ENCODE measurements around the gene ADAD2. TPM values are rescaled to one million over a fixed set of nuclear protein-coding genes. Genes with fewer than 3 reads are reported as not detected.

Gene ADAD2
- total RNA-seq (2014; rRNA removed; shearing (Covaris generic); ENCODE audit: low replicate concordance): not detected in 2 replicates

DNA sequence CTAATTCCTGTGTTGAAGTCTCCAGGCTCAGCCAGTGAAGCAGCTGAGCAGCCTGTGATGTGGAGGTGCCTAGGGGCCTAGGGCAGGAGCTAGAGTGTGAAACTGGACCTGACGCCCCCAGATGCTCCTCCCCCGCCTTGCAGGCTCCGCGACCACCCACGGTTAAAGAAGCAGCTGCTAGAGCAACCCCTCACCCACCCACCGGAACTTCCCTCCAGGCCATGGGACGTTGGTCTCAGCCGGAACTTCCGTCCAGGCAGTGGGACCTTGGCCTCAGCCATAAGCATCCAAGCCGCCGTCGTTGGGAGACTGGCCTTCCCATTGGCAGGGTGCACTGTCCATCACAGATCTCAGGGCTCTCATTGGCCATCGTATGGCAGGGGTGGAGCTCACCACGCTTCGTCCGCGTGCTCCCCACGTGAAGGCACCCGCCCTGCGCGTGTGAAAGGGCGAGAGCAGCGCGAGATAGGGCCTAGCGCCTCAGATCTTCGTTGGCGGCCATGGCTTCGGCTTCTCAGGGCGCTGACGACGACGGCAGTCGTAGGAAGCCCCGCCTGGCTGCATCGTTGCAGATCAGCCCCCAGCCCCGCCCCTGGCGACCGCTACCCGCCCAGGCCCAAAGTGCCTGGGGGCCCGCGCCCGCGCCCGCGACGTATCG lies at the start of gene ADAD2:
TSS of gene ADAD2 (plus strand) at position 427 of the 658 bp plus-strand sequence. CDS start at position 501, 74 bp downstream.
- in situ Hi-C loops (cut with HindIII; ENCODE audit: low pct_unique_long_range_greater_than_20kb, low sequenced_read_pairs): no loop called here
- DNase-seq (ENCODE audit: low read depth): no peak

DNA sequence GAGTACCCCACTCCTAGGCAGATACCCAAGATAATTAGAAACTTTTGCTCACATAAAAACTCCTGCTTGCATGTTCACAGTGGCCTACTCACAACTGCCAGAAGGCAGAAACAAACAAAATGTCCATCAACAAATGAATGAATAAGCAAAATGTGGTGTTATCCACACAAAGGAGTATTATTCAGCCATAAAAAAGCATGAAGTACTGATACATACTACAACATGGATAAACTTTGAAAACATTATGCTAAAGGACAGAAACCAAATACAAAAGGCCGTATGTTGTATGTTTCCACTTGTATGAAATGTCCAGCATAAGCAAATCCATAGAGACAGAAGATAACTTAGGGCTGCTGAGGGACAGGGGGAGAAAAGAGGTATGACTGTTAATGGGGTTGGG lies 47.9 kb upstream of the ADAD2 start:
- in situ Hi-C loops (cut with HindIII; ENCODE audit: low pct_unique_long_range_greater_than_20kb, low sequenced_read_pairs): no loop called here
- DNase-seq (ENCODE audit: low read depth): no peak

DNA sequence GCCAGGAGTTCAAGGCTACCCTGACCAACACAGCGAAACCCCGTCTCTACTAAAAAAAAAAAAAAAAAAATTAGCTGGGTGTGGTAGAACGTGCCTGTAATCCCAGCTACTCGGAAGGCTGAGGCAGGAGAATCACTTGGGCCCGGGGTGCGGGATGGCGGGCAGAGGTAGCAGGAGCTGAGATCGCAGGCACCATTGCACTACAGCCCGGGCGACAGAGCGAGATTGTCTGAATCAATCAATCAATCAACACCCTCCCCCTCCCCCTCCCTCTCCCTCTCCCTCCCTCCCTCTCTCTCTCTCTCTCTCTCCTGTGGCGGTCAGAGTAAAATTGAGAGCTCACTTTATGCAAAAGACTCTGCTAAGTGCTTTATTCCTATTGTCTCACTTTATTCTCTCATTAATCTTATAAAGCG lies 47.2 kb upstream of the ADAD2 start:
- DNase-seq (ENCODE audit: low read depth): no peak
- in situ Hi-C loops (cut with HindIII; ENCODE audit: low pct_unique_long_range_greater_than_20kb, low sequenced_read_pairs): no loop called here

DNA sequence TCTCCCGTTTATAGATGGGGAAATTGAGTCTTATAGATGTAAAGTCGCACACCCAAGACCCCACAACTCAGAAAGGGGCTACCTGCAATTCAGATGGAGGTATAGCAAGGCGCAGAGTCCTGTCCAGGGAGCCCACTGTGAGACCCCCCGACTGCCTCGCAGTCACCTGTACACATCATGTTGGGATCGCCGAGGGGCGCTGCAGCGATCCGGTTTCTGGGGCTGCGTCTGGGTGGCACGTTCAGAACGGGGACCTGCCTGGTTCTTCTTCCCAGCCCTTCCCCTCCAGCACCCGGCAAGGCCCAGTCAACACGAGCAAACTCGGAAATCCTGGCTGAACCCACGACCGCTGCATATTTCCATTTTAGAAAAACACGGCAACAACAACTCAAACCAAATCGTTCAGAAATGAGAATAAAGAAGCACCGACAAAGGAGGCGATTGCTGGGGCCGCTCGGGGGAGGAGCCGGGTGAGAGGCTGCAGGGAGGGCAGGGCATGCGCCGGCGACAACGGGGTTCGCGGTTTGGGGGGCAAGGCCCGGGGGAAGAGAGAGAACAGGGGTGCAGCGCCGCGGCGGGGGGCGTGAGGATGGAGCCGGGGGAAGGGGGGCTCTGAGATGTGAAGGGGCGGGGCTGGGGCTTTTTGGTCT lies 46.6 kb upstream of the ADAD2 start:
- in situ Hi-C loops (cut with HindIII; ENCODE audit: low pct_unique_long_range_greater_than_20kb, low sequenced_read_pairs): no loop called here
- DNase-seq (ENCODE audit: low read depth): peak; percentile 25

DNA sequence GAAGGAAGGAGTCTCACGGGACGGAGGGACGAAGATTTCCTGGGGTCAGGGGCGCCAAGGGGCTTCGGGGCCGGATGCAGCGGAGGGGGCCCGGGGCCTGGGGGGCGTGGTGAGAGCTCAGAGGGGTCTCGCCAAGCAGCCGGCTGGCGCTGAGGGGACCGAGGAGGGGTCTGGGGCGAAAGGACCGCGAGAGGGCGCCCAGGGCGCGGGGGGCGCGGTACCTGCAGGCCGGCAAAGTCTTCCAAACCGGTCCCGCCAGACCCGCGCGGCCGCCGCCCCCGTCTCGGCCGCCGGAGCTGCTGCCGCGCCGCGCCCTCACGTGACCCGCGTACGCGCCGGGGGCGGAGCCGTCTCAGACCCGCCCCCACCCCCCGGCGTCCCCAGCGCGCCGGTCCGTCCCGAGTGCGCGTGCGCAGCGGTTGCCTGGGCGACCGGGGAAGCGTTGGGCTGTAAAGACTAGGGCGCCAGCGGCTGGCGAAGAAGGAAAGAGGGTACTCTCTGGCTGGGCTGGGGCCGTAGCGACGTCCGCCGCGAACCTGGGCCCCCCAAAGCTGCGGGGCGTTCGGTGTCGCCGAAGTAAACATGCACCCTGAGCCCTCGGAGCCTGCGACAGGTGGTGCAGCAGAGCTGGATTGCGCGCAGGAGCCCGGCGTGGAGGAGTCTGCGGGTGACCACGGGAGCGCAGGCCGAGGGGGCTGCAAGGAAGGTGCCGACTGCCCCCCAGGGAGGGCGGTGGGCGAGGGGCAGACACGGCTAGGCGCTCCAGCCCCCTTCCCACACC lies 45.9 kb upstream of the ADAD2 start, which contains the start of the genes DNAAF1 and HSDL1:
TSS of gene DNAAF1 (plus strand) at position 450 of the 781 bp plus-strand sequence. CDS start at position 583, 133 bp downstream.
TSS of gene HSDL1 (minus strand) at position 319 of the 781 bp plus-strand sequence. CDS start 13,856 bp downstream, outside the sequence.
- DNase-seq (ENCODE audit: low read depth): peak; percentile 78
- in situ Hi-C loops (cut with HindIII; ENCODE audit: low pct_unique_long_range_greater_than_20kb, low sequenced_read_pairs): no loop called here

DNA sequence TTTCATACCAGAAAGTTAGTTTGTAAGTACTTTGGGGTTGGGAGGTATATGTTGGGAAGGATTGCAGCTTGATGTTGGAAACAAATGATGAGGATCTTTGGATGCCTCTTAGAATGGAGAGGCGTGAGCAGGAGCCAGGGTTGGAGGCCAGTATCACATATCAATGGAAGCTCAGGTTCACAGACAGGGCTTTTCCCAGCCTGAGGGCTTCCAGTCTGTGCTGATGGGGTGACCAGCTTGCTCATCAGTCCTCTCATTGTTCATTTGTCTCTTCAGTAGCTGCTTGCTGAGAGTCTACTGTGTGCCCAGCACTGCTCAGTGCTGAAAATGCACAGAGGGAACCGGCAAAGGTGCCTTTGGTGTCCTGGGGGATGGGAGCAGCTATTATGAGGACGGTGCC lies 40.0 kb upstream of the ADAD2 start:
- no peak for DNase-seq (ENCODE audit: low read depth)
- in situ Hi-C loops (cut with HindIII; ENCODE audit: low pct_unique_long_range_greater_than_20kb, low sequenced_read_pairs): no loop called here

DNA sequence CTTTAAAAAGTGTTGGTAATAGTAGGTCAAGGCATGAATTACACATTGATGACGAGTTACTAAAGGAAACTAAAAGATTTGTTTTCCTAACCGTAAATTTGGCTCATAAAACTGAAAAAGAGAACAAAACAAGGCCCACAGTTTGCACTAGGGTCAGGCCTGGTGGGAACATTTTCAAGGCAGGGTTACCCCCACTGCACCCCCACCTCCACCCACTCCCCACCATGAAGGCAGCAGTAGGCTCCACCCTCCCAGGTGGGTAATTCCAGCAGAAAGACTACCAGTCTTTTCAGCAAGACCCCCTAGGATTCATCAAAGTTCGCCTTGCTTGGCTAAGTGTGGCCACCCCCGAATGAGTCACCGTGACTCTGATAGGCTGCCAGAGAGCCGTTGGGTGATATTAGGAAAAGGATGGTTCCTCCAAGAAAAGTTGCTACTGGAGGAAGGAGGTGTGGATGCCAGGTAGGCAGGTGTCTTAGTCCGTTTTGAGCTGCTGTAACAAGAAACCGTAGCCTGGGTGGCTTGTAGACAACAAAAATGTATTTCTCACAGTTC lies 37.2 kb upstream of the ADAD2 start:
- in situ Hi-C loops (cut with HindIII; ENCODE audit: low pct_unique_long_range_greater_than_20kb, low sequenced_read_pairs): no loop called here
- no peak for DNase-seq (ENCODE audit: low read depth)

DNA sequence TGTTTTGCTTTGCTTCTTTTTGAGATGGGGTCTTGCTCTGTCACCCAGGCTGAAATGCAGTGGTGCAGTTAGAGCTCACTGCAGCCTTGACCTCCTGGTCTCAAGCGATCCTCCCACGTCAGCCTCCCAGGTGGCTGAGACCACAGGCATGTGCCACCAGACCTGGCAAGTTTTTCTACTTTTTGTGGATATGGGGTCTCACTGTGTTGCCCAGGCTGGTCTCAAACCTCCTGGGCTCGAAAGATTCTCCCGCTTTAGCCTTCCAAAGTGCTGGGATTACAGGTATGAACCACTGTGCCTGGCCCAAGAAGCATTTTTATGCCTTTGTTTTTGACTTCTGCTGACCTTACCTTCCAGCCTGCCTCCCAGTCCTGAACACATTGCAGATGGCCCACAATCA lies 35.7 kb upstream of the ADAD2 start:
- DNase-seq (ENCODE audit: low read depth): no peak
- in situ Hi-C loops (cut with HindIII; ENCODE audit: low pct_unique_long_range_greater_than_20kb, low sequenced_read_pairs): no loop called here

DNA sequence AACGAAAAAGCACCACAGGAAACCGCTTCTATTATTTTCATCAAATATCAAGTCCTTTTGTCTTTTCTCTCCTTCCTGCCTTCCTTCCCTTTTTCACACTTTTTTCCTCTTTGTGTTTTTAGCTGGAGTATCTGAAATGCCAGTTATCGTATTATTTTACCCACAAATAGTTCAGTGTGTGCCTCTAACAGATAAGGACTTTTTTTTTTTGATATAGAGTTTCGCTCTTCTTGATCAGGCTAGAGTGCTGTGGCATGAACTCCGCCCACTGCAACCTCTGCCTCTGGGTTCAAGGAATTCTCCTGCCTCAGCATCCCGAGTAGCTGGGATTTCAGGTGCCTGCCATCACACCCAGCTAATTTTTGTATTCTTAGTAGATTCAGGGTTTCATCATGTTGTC lies 35.2 kb upstream of the ADAD2 start:
- DNase-seq (ENCODE audit: low read depth): no peak
- in situ Hi-C loops (cut with HindIII; ENCODE audit: low pct_unique_long_range_greater_than_20kb, low sequenced_read_pairs): no loop called here

DNA sequence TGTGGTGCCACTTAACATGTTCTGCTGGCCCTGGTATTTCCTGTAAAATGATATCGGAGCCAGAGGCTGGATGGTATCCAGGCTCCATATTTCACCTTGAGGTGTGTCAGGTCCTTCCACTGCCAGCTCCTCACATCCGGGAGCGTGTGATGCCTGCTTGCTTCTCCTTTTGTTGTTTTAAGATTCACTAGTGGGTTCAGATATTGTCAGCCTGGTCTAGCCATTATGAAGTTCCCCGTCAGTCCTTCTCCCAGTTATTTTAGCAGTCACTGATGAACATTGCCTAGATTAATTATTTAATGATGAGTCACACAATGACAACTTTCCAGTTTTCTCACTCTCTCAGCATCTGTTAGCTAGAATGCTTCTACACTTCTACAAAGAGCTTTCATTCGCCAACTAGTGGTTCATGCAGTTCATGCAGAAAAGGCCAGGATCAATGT lies 34.6 kb upstream of the ADAD2 start:
- DNase-seq (ENCODE audit: low read depth): peak; percentile 87
- in situ Hi-C loops (cut with HindIII; ENCODE audit: low pct_unique_long_range_greater_than_20kb, low sequenced_read_pairs): no loop called here

DNA sequence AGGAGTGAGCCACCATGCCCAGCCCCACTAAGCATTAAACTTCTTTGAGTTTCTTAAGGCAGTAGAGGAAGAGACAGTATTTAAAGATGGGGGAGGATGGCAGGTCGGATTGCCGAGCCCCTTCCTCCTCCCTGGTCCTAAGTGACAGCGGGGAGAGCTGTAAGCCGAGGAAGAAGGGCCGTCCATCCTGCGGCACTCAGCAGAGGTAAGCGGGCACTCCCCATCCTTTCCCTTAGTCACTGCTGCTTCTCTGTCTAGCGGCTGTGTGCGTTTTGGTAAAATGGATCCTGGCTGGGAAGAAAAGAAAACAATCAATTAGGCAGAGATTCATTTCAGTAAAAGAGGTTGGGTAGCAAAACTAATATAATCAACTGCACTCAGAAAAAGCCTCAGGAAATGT lies 31.9 kb upstream of the ADAD2 start:
- DNase-seq (ENCODE audit: low read depth): no peak
- in situ Hi-C loops (cut with HindIII; ENCODE audit: low pct_unique_long_range_greater_than_20kb, low sequenced_read_pairs): no loop called here

DNA sequence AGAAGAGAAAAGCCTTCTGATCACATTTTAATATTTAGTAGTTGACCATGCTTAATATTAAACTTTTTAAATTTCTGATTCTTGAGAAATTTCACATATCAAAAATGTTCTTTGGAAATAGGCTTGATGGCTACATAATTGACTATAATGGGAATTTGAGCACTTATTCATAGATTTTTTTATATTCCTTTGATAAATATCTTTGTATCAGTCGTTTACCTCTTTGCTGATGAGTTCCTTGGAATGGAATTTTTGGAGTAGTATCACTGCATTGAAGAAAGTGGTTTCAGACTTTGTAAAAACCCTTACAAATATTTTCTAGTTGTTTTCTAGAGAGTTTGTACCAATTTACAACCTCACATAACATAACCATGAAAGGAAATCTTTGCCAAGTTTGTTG lies 31.2 kb upstream of the ADAD2 start:
- no peak for DNase-seq (ENCODE audit: low read depth)
- in situ Hi-C loops (cut with HindIII; ENCODE audit: low pct_unique_long_range_greater_than_20kb, low sequenced_read_pairs): no loop called here

DNA sequence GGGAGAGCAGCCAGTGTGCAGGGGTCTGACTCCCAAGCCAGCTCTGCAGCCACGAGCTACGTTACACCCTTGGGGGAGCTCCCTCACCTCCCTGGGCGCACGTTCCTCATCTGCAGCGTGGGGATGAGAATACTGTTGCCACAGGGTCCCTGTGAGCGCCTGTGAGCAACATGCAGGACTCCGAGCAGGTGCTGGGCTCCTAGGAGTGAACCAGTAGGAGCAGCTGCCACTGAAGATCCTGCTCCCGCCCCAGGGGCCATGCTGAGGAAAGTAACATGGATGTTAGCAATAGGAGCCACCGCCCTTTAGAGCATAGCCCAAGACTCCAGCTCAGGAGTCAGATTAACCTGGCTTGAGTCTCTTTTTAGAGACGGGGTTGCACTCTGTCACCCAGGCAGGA lies 29.9 kb upstream of the ADAD2 start:
- in situ Hi-C loops (cut with HindIII; ENCODE audit: low pct_unique_long_range_greater_than_20kb, low sequenced_read_pairs): no loop called here
- no peak for DNase-seq (ENCODE audit: low read depth)

DNA sequence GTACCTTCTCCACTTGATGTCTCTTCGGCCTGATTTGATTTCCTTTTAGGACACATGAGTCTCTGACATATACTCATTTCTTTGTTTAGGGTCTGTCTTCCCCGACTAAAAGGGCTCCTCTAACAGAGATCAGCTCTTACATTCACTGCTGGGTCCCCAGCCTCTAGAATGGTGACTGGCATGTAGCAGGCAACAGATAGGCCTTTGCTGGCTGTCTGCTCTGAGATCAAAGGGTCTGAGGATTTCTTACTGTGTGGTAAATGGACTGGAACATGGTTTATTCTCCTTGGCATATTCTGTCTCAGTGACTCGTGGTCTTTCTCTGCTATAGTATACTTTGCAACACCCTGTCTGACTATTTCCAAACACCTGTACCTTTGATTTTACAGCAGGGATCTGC lies 29.2 kb upstream of the ADAD2 start:
- no peak for DNase-seq (ENCODE audit: low read depth)
- in situ Hi-C loops (cut with HindIII; ENCODE audit: low pct_unique_long_range_greater_than_20kb, low sequenced_read_pairs): no loop called here

DNA sequence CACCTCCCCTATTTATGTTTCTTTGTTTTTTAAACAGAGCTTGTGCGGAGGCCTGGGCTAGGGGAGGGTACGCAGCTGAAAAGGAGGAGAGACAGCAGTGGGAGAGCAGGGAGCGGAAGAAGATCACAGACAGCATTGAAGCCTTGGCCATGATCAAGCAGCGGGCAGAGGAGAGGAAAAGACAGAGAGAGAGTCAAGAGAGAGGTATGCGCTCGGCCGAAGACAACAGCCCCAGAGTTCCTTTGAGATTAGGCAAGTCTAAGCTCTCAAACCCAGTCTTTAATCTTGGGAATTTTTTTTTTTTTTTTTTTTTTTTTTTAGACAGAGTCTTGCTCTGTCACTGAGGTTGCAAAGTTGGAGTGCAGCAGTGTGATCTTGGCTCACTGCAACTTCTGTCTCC lies 25.2 kb upstream of the ADAD2 start:
- DNase-seq (ENCODE audit: low read depth): no peak
- in situ Hi-C loops (cut with HindIII; ENCODE audit: low pct_unique_long_range_greater_than_20kb, low sequenced_read_pairs): no loop called here

DNA sequence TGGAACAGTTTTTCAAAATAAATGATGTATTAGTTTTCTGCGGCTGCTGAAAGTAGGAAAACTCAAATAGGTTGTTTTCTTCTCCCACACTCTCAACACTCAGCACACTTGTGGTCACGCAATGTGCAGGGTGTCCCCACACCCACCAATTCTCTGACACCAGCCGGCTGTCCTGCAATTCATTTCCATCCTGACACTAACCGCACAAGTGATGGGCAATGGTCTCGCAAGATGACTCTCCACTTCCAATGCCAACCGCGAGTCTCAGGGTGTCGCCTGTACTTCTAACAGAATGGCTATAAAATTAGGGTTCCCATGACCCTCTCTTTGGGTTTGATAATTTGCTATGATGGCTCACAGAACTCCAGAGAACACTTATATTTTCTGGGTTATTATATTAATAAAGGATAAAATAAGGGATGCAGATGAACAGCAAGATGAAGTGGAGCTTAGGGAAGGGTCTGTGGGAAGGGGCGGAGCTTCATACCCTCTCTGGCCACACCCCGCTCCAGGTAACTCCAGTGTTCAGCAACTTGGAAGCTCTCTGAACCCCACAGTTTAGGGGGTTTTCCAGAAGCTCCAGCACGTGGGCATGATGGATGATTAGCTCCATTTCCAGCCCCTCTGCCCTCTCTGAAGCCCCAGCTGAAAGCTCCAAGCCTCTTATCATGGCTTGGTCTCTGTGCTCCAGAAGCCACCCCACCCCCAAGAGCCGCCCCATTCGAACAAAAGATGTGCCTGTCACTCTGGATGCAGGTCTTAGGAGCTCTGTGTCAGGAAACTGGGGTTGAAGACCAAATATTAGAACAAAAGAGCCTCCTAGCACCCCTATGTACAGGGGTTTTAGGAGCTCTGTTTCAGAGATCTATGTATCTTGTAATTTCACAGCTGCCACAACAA lies 23.9 kb upstream of the ADAD2 start:
- in situ Hi-C loops (cut with HindIII; ENCODE audit: low pct_unique_long_range_greater_than_20kb, low sequenced_read_pairs): no loop called here

DNA sequence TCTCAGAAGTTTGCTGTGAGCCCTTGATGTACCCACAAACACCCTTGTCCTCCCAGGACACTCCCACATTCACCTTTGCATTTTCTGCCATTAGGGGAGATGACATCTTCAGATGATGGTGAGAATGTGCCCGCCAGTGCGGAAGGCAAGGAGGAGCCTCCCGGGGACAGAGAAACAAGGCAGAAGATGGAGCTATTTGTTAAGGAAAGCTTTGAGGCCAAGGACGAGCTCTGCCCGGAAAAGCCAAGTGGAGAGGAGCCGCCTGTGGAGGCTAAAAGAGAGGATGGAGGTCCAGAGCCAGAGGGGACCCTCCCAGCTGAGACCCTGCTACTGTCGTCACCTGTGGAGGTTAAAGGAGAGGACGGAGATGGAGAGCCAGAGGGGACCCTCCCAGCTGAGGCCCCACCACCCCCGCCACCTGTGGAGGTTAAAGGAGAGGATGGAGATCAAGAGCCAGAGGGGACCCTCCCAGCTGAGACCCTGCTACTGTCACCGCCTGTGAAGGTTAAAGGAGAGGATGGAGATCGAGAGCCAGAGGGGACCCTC lies 21.1 kb upstream of the ADAD2 start:
- no peak for DNase-seq (ENCODE audit: low read depth)
- in situ Hi-C loops (cut with HindIII; ENCODE audit: low pct_unique_long_range_greater_than_20kb, low sequenced_read_pairs): no loop called here

More for the DNA sequence above, 23.9 kb upstream of the ADAD2 start:
- DNase-seq (ENCODE audit: low read depth): no peak

DNA sequence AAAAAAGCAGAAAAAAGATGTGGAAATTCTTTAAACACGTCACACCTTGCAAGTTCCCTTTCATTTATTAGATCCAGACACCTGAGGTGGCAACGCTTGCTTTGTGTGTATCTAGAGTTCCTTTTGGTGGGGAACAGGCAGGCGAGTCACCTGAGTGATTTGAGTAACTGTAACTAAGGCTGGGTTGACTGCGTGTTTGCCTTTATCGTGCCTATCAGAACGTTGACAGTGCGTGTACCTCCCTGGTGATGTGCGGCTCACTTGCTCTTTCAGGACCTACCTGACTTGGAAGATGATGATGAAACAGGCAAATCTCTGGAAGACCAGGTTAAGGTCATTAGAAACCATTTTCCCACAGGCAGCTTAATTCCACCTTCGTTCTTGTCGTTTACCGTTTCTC lies 16.6 kb upstream of the ADAD2 start:
- no peak for DNase-seq (ENCODE audit: low read depth)
- in situ Hi-C loops (cut with HindIII; ENCODE audit: low pct_unique_long_range_greater_than_20kb, low sequenced_read_pairs): no loop called here
